Measurements from ENCODE around the gene CNTN4.

CNTN4 gene

GRCh38 chr3:2686816-2687502 is 588.3 kb downstream of the CNTN4 start:
- DNase-seq (ENCODE audit: low read depth), result no peak

DNA sequence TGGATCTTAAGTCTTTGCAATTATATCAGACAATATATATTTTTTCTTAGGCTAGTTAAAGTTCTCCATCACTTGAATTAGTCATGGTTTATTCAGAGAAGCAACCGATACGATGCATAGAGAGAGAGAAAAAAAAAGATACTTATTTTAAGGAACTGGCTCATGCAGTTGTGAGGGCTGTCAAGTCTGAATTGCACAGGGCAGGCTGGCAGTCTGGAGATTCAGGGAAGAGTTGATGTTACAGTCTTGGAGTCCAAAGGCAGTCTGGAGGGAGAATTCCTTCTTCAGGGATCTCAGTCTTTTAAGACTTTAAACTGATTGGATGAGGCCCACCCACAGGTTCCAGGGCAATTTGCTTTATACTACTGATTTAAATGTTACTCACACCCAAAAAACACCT is 598.9 kb downstream of the CNTN4 start:
- DNase-seq (ENCODE audit: low read depth), result no peak

- no peak for DNase-seq (ENCODE audit: low read depth)
Measured at GRCh38 chr3:2701471-2701870, 602.8 kb downstream of the CNTN4 start.

DNA sequence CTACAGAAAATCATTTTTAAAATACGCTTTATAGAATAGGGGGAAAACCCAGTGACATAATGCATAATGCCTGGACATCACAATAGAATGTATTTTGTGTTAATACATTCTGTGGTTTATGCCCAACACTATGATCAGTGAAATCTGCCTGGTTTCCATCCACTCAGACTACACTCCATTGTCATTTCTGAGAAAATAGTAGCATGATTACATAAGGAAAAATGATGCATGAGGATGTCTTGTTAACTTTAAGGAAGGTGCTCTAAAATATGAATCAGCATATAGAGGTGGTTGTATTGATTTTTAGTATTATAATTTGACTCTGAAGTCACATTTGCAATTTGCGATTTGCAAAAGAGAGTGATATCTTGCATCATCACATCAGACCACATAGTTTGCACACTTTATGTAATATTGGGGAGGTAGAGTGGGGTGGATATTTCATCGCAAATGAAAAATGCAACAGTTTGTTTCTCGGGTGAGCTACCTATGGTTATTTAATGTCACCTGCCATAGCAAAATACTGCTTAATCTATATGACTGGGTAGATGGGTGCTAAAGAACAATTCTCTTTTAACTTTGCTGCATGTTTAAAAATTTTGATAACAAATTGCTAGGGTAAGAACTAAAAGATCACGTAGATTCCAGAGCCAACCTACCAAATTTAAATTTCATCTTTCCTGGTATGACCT is 607.6 kb downstream of the CNTN4 start:
- DNase-seq (ENCODE audit: low read depth), result no peak

GRCh38 chr3:2706836-2707210 is 608.2 kb downstream of the CNTN4 start:
- DNase-seq (ENCODE audit: low read depth), result no peak

DNA sequence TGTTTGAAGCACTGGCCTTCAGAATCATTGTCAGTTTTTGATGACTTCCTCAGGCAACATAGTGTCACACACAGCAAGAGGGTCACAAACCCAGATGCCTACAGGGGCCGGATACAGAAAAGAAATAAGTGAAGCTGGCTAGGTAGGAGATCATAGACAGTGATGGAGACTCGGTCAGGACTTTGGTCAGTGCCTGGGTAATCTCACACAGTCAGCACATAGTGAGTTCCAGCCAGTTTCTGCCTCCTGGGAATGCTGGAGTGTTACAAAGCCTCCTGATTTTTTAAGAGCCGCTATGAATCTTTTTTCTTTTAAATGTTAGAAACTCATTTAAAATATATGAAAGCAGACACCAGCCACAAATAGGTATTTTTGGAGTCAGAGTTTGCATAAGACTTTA is 612.4 kb downstream of the CNTN4 start:
- no peak for DNase-seq (ENCODE audit: low read depth)

GRCh38 chr3:2713923-2714322 is 615.3 kb downstream of the CNTN4 start:
- no peak for DNase-seq (ENCODE audit: low read depth)

GRCh38 chr3:2714834-2715233 is 616.2 kb downstream of the CNTN4 start:
- no peak for DNase-seq (ENCODE audit: low read depth)

DNA sequence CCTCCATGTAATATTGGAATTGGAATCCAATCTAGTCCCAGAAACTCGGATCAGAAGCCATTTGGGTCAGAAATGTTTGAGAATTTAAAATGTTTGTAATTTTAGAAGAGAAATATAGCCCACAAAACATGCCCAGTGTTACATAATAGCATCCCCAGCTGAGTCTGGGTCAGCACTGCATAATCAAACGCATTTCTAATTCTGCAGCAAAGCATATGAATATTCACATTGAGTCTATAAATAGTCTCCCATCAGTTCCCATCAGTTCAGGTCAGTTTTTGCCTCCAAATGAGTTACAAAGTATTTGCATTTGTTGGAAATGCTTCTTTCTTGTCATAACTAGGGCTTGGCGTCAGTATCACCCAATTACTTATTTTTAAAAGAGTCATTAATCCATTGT is 628.4 kb downstream of the CNTN4 start:
- no peak for DNase-seq (ENCODE audit: low read depth)

- DNase-seq (ENCODE audit: low read depth), result no peak
Measured at GRCh38 chr3:2727610-2728318, 629.1 kb downstream of the CNTN4 start.

DNA sequence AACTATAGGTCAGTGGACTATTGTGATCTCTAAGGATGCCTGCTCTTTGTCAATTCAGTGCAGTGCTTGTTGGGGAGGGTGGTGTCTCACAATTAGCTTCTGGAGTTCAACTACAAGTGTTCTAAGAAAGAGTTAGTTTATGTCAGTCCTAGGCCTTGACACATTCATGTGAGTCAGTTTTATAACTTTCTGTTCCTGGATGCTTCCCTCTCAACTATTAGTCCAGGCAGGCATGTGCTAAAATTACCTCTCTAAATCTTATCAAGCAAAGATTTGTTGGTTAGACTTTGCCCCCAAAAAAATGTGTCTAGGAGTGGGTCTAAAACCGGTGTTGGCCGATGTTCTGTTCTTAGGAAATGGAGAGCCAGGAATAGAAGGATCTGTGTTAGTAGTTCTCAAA is 633.2 kb downstream of the CNTN4 start:
- no peak for DNase-seq (ENCODE audit: low read depth)

- DNase-seq (ENCODE audit: low read depth), result no peak
Measured at GRCh38 chr3:2735392-2735894, 636.8 kb downstream of the CNTN4 start.

DNA sequence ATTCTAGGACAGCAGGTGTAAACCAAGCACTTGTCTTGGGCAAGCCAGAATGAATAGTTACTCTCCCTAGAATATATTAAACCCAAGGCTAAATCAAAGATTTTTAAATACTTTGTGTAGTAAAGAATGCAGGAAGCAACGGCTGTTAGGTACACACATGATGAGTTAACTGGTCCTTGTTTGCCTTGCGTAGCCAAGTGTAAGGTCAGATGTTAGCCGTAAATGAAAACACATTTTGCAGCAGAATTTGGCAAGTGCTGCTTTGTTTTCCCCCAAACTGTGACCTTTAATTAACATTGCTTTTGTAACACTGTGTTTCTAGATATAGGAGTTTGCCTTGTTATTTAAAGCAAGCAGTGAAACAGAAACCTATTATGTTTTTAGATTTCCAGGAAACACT is 642.9 kb downstream of the CNTN4 start:
- no peak for DNase-seq (ENCODE audit: low read depth)

DNA sequence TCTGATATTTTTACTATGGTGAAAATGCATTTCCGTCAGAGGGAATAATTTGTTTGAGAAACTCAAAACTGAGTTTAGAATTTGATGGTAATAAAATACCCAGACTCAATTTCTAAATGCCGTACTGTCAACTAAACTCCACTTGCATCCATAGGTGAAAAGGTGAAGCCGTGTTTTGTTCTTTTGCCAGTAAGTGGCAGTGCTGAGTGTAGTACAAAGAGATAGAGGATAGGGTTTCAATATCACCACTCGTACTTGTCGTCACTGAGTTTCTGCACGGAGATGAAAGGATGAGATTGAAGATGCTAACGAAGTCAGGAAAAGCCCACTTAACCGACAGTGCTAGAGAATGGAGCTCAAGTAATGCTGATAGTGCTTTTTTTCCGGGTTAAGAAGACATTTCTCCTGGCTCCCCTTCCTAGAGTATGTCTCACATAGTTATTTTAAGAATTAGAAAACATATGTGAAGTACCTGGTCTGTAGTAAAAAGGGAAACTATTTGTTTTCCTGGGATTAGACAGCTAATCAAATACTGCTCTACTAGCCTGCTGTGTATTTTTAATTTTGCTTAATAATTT is 666.4 kb downstream of the CNTN4 start:
- DNase-seq (ENCODE audit: low read depth), result no peak

- DNase-seq (ENCODE audit: low read depth), result peak; percentile 32
Measured at GRCh38 chr3:2770451-2770850, 671.8 kb downstream of the CNTN4 start.

DNA sequence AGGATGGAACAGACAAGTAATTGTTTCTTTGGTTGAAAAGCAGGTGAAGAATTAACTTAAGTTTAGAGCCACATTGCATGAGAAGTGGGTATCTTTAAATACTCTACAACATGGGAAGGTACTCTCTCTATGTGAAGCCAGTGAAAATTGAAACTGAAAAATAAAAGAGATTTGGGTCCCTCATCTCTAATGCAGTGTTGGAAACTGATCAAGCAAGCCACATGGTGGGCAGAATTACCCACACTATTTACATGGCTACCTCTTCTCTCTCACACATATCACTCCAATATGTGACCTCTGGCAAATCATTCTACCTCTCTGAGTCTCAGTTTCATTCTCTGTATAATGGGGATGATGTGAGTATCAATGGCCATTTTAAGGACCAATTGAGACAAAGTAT is 672.5 kb downstream of the CNTN4 start:
- DNase-seq (ENCODE audit: low read depth), result no peak

GRCh38 chr3:2771741-2772140 is 673.1 kb downstream of the CNTN4 start:
- DNase-seq (ENCODE audit: low read depth), result no peak

GRCh38 chr3:2772803-2773202 is 674.1 kb downstream of the CNTN4 start:
- DNase-seq (ENCODE audit: low read depth), result no peak

- no peak for DNase-seq (ENCODE audit: low read depth)
Measured at GRCh38 chr3:2774481-2775249, 676.0 kb downstream of the CNTN4 start.

DNA sequence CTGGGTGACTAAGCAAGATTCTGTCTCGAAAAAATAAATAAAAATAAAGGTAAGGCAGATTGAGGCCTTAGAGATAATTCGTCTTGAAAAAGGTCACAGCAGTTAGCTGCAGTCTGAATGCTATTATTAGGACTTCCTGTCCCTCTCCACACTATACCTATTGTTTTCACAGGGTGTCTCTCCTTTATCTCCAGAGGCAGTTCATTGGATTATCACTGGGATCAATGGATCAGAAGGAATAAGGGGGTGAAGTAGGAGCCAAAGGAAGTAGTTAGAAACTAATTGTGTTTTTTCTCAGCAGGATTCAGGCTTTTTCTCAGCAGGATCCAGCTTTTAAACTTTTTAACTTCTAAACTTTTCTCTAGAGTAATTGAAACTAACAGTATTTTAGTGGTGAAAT is 684.6 kb downstream of the CNTN4 start:
- DNase-seq (ENCODE audit: low read depth), result no peak

DNA sequence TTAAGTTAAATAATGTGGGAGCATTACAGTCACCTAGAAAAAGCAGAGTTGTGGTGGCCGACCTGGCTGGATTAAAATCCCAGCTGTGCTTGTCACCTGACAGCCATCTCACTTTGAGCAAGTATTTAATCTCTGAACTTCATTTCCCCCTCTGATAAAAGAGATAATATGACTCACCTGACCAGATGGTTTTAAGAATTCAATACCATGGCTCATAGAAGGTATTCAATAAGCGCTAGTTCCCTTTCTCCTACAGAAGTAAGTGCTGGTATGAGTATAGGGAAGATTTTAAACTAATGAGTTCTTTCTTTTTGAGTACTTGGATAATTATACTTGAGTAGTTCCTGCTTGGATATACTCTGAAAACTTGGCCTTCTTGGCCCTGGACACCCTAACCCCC is 686.0 kb downstream of the CNTN4 start:
- DNase-seq (ENCODE audit: low read depth), result no peak

DNA sequence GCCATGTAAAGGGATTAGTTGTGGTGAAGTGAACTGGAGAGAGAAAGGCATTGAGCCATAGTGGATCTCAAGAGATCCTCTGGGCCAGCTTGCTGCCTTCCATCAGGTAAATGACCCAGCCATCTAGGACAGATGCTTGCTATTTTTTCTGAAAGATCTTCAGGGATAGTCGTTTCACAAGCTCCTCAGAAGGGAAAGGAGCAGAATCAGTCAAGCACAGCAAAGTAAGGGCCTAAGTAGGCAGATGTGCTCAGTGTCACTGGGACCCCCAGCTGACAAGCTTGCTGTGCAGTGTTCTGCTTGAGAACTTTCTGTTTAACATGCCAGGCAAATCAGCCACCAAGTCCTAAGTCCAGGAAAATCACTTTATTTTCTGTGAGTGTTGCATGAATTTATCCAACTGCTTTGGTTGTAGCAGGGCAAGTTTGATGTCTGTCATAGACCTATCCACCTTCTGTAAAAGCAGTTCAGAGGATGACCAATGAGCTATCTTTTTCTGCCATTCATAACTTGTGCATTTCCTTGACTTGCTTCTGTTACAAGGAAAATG is 691.7 kb downstream of the CNTN4 start:
- DNase-seq (ENCODE audit: low read depth), result no peak

All from non-pigmented ciliary epithelial cell (primary cell).